ENCODE results near the gene VEGFB. TPM values are rescaled to one million over a fixed set of nuclear protein-coding genes. Genes with fewer than 3 reads are reported as not detected.

The VEGFB gene
- total and polyA plus RNA-seq, 2 of the 4 experiments (the other 2 are of a cell fraction): 3.0 to 25.1 TPM

- dilution Hi-C loops (cut with HindIII; ENCODE audit: low sequenced_read_pairs, unreplicated experiment): no loop called here
Measured at GRCh38 chr11:64223001-64223651, 11.3 kb upstream of the VEGFB start.

More at GRCh38 chr11:64223001-64223651, 11.3 kb upstream of the VEGFB start:
- Histone ChIP-seq H3K18ac (ENCODE audit: low read depth, low read length) (no peak overlapping the region), H3K27ac (ENCODE audit: insufficient read depth, low read length) (no peak overlapping the region), H2AFZ (replicated peaks; ENCODE audit: low read length, poor library complexity) (no peak overlapping the region), H2BK15ac (ENCODE audit: low read depth, low read length) (no peak overlapping the region), H4K91ac (ENCODE audit: insufficient read depth, low read depth, low read length) (no peak overlapping the region), H3K4me2 (ENCODE audit: low read depth, low read length) (no peak overlapping the region), H3K4me3 (ENCODE audit: insufficient read depth, low read depth, low read length) (no peak overlapping the region), H2BK120ac (ENCODE audit: low read depth, low read length) (no peak overlapping the region), H2AK9ac (replicated peaks; ENCODE audit: low read depth, low read length, poor library complexity) (no peak overlapping the region), H3K36me3 (ENCODE audit: control insufficient read depth, insufficient read depth, low read length) (peaks cover 5% of the 10 kb centered on the region), H4K5ac (ENCODE audit: low read depth, low read length) (no peak overlapping the region), H3K9me3 (ENCODE audit: control insufficient read depth, insufficient read depth, low read length) (no peaks in the 10 kb centered on the region), H3K23ac (ENCODE audit: low read depth, low read length) (no peak overlapping the region), H3K4ac (ENCODE audit: low read depth, low read length) (no peak overlapping the region), H3K9me1 (ENCODE audit: insufficient read depth, low read length) (peaks cover 24% of the 10 kb centered on the region), H2AK5ac (ENCODE audit: low read depth, low read length) (no peak overlapping the region), H3K27me3 (ENCODE audit: control insufficient read depth, insufficient read depth, low read length) (no peaks in the 10 kb centered on the region), H2BK5ac (ENCODE audit: low read depth, low read length, poor library complexity, severe bottlenecking) (no peak overlapping the region), H3K56ac (ENCODE audit: extremely low read depth, insufficient read depth, low read length) (no peak overlapping the region), H3K14ac (replicated peaks; ENCODE audit: low read depth, low read length) (no peak overlapping the region), H3K9ac (ENCODE audit: low read depth, low read length) (no peak overlapping the region), H3K79me1 (ENCODE audit: low read depth in 1 of 2, low read length in 2 of 2) (peaks cover 22 to 39% of the 10 kb centered on the region in 2 experiments; a peak in 3 of 4 replicates), H4K8ac (ENCODE audit: low read depth in 2 of 2, low read length in 2 of 2) (no peak overlapping the region), H3K4me1 (ENCODE audit: control insufficient read depth, insufficient read depth, low read length) (peaks cover 14% of the 10 kb centered on the region), H4K20me1 (ENCODE audit: insufficient read depth, low read length) (no peaks in the 10 kb centered on the region; the same call in 1 of the 2 replicates), H2BK20ac (ENCODE audit: low read depth, low read length) (no peak overlapping the region)
- WGBS, 2 experiments (ENCODE audit: extremely low coverage in 2 of 2, insufficient read length in 1 of 2): 96% methylated on average over 19 of the region's 24 CpGs; no CpG with 5 or more reads in 1 of the 2 experiments
- ATAC-seq (ENCODE audit: low read depth): no peak
- TF ChIP-seq USF2 (IDR thresholded peaks at IDR 0.05; ENCODE audit: low read depth, low read length): no peak
- in situ Hi-C loops (cut with MboI; ENCODE audit: low sequenced_read_pairs): no loop called here
- POLR2A ChIA-PET (ENCODE audit: unreplicated experiment): interaction anchor here (0.6 kb wide), 1 partner anchor 8 kb away, joined by 4 read pairs; no protein-coding TSS in a partner anchor
- intact Hi-C loops (cut with micrococcal nuclease): no loop called here
- CTCF ChIA-PET: no interaction called here
- no TSS peak for BruUV-seq (replicated peaks)
- no peak for DNase-seq
